ENCODE measurements around the gene IL10.

Gene IL10

GRCh38 chr1:206802401-206802800 is 30.1 kb upstream of the IL10 start:
- H3K27me3 ChIP-seq (replicated peaks) = peaks cover 26% of the 10 kb centered on the region
- no peak for TF ChIP-seq CTCF (IDR thresholded peaks at IDR 0.05; ENCODE audit: low read depth, low read length, missing control alignments)

GRCh38 chr1:206801467-206801866 is 29.2 kb upstream of the IL10 start:
- no peak for DNase-seq
- Histone ChIP-seq H3K27me3 (replicated peaks) (peaks cover 22% of the 10 kb centered on the region), H3K4me3 (ENCODE audit: low read depth, low read length) (no peak overlapping the region), H3K36me3 (replicated peaks) (no peaks in the 10 kb centered on the region), H3K27ac (no peak overlapping the region)
- in situ Hi-C loops (cut with HindIII; ENCODE audit: low pct_ligation_motif_present, low sequenced_read_pairs) = no loop called here
- no peak for TF ChIP-seq CTCF (IDR thresholded peaks at IDR 0.05; ENCODE audit: low read depth, low read length, missing control alignments)

More at GRCh38 chr1:206802401-206802800, 30.1 kb upstream of the IL10 start:
- no peaks in the 10 kb centered on the region for H3K36me3 ChIP-seq (replicated peaks)
- in situ Hi-C loops (cut with HindIII; ENCODE audit: low pct_ligation_motif_present, low sequenced_read_pairs) = no loop called here
- DNase-seq = no peak
- no peak overlapping the region for H3K4me3 ChIP-seq (ENCODE audit: low read depth, low read length)
- H3K27ac ChIP-seq = no peak overlapping the region

GRCh38 chr1:206800891-206801290 is 28.6 kb upstream of the IL10 start:
- Histone ChIP-seq H3K27ac (no peak overlapping the region), H3K27me3 (replicated peaks) (peaks cover 17% of the 10 kb centered on the region), H3K4me3 (ENCODE audit: low read depth, low read length) (no peak overlapping the region), H3K36me3 (replicated peaks) (no peaks in the 10 kb centered on the region)
- TF ChIP-seq CTCF (IDR thresholded peaks at IDR 0.05; ENCODE audit: low read depth, low read length, missing control alignments) = no peak
- in situ Hi-C loops (cut with HindIII; ENCODE audit: low pct_ligation_motif_present, low sequenced_read_pairs) = no loop called here
- DNase-seq = no peak

GRCh38 chr1:206800411-206800810 is 28.1 kb upstream of the IL10 start:
- Histone ChIP-seq H3K27me3 (replicated peaks) (peaks cover 16% of the 10 kb centered on the region), H3K36me3 (replicated peaks) (no peaks in the 10 kb centered on the region), H3K4me3 (ENCODE audit: low read depth, low read length) (no peak overlapping the region), H3K27ac (no peak overlapping the region)
- no peak for TF ChIP-seq CTCF (IDR thresholded peaks at IDR 0.05; ENCODE audit: low read depth, low read length, missing control alignments)
- DNase-seq = no peak
- in situ Hi-C loops (cut with HindIII; ENCODE audit: low pct_ligation_motif_present, low sequenced_read_pairs) = no loop called here

GRCh38 chr1:206799311-206799710 is 27.0 kb upstream of the IL10 start:
- in situ Hi-C loops (cut with HindIII; ENCODE audit: low pct_ligation_motif_present, low sequenced_read_pairs) = no loop called here
- TF ChIP-seq CTCF (IDR thresholded peaks at IDR 0.05; ENCODE audit: low read depth, low read length, missing control alignments) = no peak
- Histone ChIP-seq H3K36me3 (replicated peaks) (no peaks in the 10 kb centered on the region), H3K4me3 (ENCODE audit: low read depth, low read length) (no peak overlapping the region), H3K27ac (no peak overlapping the region), H3K27me3 (replicated peaks) (peaks cover 8% of the 10 kb centered on the region)
- no peak for DNase-seq

- Histone ChIP-seq H3K27ac (no peak overlapping the region), H3K4me3 (ENCODE audit: low read depth, low read length) (no peak overlapping the region), H3K36me3 (replicated peaks) (no peaks in the 10 kb centered on the region), H3K27me3 (replicated peaks) (peaks cover 4% of the 10 kb centered on the region)
- DNase-seq = no peak
- TF ChIP-seq CTCF (IDR thresholded peaks at IDR 0.05; ENCODE audit: low read depth, low read length, missing control alignments) = no peak
- in situ Hi-C loops (cut with HindIII; ENCODE audit: low pct_ligation_motif_present, low sequenced_read_pairs) = no loop called here
Measured at GRCh38 chr1:206798384-206798996, 26.2 kb upstream of the IL10 start.
